HG03139 (cell line): ENCODE measurements around the gene GOLIM4.
"Not testable (repeated sequence)": the region's sequence is repeated elsewhere in the genome, so short reads cannot be mapped to it uniquely, and the experiment has no call there.

Source experiments
- ATAC-seq: cut with Tn5 transposase; IDR thresholded peaks from one replicate; pipeline ENCODE4 v1.9.1; 2021; ENCODE audit not compliant: unreplicated experiment

GOLIM4 gene

GRCh38 chr3:168049367-168049974, 46.3 kb downstream of the GOLIM4 start:
- ATAC-seq, result no peak

GRCh38 chr3:168048414-168049330, 47.1 kb downstream of the GOLIM4 start:
- ATAC-seq, result no peak

GRCh38 chr3:168047936-168048335, 47.8 kb downstream of the GOLIM4 start:
- no peak for ATAC-seq

DNA sequence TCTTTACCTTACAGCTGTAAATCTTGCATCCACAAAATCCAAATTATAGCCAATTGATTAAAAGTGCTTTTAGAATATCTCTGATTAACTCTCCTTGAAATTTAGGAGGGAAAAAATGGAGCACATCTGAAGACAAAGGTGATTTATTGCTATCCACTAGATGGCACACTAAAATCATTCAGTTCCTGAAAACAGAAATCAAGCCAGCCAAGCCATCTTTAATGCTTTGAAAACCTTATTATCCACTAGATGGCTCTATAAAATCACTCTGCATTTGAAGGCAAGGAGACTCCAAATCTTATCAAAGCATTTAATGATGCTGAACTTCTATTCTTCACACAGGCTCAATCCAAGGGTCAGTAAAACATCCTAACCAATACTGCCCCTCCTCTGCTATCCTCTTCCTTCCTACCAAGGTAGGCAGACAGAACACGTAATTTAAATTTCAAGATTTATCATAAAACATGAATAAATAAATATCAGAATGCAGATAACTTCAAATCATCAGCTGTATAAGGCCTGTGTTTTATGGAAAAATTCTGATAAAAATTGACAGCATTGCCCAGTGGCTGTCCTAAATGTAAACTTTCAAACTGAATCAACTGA, 48.4 kb downstream of the GOLIM4 start:
- ATAC-seq, result peak; percentile 69

DNA sequence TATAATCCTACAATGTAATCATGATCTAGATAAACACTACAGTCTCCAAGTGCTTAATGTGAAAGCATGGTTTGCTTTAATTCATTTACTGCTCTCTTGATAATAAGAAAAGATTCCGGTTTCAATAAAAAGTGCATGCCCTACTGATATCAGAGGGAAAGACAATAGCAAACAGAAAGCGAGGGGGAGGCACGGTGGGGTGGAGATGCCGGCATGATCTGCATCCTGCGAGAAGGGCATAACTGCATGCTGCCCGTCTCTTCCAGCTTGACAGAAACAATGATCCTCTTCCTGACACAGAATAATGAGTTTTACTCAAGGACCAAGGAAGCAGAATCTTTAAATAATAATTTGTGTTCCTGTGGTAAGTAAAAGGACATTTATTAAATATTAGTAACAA, 51.7 kb downstream of the GOLIM4 start:
- ATAC-seq, result no peak

DNA sequence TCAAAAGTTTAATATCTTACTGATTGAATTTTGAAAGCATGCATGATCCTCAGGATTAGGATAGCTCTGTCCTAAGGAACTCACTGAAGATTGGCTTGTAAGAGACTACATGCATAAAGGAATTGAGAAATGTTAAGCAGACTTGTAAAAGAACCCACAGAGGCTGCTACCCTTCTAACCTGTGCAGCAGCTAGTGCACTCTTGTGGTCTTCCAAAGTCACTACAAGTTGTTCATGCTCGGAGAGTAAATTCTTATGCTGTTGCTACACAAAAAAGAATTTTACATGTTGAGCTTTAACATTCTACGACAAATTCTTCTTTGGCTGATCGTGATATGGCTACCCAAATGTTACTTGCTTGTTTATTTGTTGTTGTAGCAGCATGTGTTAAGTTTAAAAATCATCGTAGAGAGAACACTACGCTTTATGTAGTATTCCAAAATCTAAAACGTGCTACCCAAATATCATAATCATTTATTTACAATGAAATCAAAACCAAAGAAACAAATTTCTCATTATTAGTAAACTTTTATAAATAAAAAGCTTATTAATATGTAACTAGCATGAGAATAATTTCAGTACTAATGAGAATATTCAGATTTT, 55.0 kb downstream of the GOLIM4 start:
- peak; percentile 78 for ATAC-seq

DNA sequence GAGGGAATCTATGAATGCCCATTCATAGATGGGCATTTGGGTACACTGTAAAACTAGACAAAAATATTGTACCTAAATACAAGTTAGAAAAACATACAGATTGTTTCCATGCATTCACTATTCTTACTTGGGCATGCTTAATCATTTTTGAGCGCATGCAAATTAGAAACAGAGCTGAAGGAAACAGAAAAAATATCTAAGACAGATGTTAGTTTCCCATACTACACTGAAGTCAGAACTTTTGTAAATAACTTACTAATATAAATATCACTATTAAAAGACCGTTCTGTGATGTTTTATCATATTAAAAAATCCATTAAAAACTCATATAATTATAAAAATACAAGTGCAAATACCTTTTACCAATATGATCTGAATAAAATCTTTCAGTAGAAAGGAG, 58.7 kb downstream of the GOLIM4 start:
- no peak for ATAC-seq

- no peak for ATAC-seq
Measured at GRCh38 chr3:168036619-168037018, 59.1 kb downstream of the GOLIM4 start.

- ATAC-seq, result no peak
Measured at GRCh38 chr3:168034152-168034928, 61.4 kb downstream of the GOLIM4 start.

- no peak for ATAC-seq
Measured at GRCh38 chr3:168030577-168030976, 65.1 kb downstream of the GOLIM4 start.

DNA sequence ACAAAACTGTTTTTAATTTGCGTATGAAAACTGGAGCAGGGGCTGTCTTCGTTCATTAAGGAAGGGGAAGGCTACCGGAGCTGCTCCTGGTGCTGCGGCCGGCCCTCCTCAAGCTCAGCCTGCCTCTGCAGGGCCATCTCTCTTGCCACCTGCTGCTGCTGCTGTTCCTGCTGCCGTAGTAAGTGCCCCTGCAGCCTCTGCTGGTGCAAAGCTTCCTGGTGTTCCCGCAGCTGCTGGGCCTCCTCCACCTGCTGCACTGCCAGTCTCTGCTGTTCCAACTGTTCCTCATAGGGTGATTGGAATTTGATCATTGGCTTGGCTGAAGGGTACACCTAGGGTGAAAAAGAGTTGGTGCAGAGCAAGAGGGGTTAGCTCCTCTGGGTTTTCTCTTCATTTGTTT, 66.0 kb downstream of the GOLIM4 start:
- no peak for ATAC-seq

DNA sequence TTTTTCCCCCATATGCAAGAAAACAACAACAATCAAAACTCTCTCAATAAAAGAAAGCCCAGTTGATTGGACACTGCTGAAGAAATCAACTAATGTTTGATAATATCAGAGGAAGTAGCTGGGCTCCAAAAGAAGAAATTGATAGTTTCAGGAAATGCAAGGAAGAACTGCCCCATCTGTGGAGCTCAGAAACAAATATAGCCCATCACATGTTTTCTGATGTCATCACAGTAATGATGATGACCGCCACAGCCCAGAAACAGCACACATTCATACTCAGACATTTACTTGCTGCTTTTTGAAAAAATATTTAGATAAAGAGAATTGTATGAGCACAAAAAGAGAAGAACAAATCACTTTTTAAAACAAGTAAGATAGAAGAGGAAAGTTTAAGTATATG, 67.6 kb downstream of the GOLIM4 start:
- no peak for ATAC-seq

- ATAC-seq, result no peak
Measured at GRCh38 chr3:168026764-168027163, 69.0 kb downstream of the GOLIM4 start.

DNA sequence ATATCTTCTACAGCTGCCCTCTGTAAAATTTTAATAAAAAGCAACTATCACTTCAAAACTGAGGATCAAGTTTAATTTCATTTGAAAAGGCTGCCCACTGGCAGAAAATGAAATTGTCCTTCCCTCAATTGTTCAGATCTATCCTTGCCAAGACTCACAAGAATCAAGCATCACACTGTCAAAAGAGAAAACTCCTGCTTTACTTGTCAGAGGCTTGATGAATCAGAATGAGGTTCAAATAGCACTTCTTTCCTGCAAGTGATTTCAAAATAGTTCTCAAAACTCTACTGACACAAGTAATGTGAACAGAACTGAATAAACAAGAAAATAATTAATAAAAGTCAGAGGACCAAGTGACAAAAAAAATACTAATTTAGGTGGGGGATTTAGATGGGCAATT, 70.6 kb downstream of the GOLIM4 start:
- no peak for ATAC-seq

DNA sequence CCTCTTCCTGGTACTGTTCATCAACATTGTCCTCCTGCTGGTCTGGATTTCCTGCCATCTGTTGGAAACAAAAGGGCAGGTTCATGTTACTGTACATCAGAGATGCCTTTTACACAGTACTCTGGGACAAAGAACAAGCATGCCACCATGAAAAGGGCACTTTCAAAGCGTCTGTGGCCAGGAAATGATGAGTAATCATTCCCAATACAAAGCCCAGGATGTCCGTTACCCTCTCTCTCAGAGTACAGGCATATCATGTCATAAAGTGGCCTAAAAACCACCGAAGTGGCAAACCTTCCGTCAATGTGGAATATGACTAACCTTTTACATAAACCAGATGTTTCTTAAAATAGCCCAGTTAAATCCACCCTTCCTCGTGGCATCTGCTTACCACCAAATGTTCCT, 71.2 kb downstream of the GOLIM4 start:
- ATAC-seq, result peak; percentile 57

DNA sequence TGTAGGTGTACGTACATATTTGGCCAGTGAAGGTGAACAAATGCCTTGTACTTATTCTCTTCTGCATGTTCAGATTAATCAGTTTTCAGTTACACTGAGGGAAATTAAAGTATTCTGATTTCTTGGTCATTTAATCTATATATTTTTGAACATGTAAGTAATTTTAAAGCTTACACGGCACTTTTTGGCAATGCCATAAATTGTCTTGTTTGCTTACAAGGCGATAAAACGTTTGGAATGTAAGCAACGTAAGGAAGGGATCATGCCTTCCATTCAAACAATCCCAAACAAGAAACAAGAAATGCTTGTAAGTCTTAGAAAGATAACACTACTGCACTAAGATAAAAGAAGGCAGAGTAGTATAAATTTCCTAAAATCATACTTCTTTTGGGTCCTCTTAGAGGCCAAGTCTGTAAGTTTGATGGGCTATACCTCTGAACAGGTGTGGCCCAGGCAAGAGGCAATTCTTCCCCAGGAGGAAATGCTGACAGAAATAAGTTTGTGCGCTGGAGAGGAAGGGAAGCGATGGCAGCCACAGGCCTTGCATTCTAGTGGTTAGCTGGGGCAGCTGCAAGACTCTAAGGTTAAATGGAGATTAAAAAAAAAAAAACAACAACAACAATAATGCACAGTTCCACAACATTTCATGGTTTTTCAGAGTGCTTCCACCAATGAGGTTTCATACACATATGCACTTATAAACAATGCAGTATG, 73.8 kb downstream of the GOLIM4 start:
- no peak for ATAC-seq

DNA sequence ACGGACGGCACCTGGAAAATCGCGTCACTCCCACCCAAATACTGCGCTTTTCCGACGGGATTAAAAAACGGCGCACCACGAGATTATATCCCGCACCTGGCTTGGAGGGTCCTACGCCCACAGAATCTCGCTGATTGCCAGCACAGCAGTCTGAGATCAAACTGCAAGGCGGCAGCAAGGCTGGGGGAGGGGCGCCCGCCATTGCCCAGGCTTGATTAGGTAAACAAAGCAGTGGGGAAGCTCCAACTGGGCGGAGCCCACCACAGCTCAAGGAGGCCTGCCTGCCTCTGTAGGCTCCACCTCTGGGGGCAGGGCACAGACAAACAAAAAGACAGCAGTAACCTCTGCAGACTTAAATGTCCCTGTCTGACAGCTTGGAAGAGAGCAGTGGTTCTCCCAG, 84.4 kb downstream of the GOLIM4 start:
- ATAC-seq, result not testable (repeated sequence)

- ATAC-seq, result no peak
Measured at GRCh38 chr3:168006584-168006983, 89.1 kb downstream of the GOLIM4 start.

- no peak for ATAC-seq
Measured at GRCh38 chr3:168003911-168004310, 91.8 kb downstream of the GOLIM4 start.

DNA sequence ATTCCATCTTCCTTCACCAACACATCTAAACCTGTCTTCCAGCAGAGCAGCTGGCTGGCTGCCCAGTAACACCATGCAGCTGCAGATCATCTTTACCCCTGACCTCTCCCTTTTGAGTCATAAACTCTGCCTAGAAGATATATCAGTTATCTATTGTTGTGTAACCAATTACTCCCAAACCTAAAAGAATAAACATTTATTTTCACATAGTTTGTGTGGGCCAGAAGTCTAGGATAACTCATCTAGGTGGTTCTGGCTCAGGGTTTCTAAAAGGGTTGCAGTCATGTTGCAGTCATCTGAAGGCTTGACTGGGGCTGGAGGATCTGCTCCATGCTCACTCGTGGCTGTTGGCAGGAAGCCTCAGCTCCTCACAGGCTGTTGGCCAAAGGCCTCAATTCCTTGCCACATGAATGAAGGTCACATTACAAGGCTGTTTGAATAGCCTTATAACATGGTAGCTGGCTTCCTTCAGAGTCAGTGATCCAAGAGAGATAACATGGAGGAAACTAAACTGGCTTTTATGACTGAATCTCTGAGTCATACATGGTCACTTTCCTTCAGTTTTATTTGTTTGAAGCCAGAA, 92.8 kb downstream of the GOLIM4 start:
- no peak for ATAC-seq
